ENCODE results near the gene SYNRG. TPM values are rescaled to one million over a fixed set of nuclear protein-coding genes. Genes with fewer than 3 reads are reported as not detected.

SYNRG gene
- total RNA-seq, 1 donor from 2014 or later, result 10.4 TPM

GRCh38 chr17:37507111-37507510 lies 102.1 kb downstream of the SYNRG start:
- DNase-seq (ENCODE audit: low read depth), result no peak
- TF ChIP-seq CTCF (conservative IDR thresholded peaks at IDR 0.05; ENCODE audit: low read depth, low read length), result no peak
- no peak overlapping the region for H3K4me3 ChIP-seq (ENCODE audit: low read depth, low read length)

GRCh38 chr17:37506678-37507077 lies 102.5 kb downstream of the SYNRG start:
- peak; percentile 69 for TF ChIP-seq CTCF (conservative IDR thresholded peaks at IDR 0.05; ENCODE audit: low read depth, low read length)
- DNase-seq (ENCODE audit: low read depth), result no peak
- H3K4me3 ChIP-seq (ENCODE audit: low read depth, low read length), result no peak overlapping the region

GRCh38 chr17:37505333-37505732 lies 103.9 kb downstream of the SYNRG start:
- H3K4me3 ChIP-seq (ENCODE audit: low read depth, low read length), result no peak overlapping the region
- no peak for TF ChIP-seq CTCF (conservative IDR thresholded peaks at IDR 0.05; ENCODE audit: low read depth, low read length)
- DNase-seq (ENCODE audit: low read depth), result no peak

GRCh38 chr17:37503148-37503547 lies 106.1 kb downstream of the SYNRG start:
- TF ChIP-seq CTCF (conservative IDR thresholded peaks at IDR 0.05; ENCODE audit: low read depth, low read length), result no peak
- H3K4me3 ChIP-seq (ENCODE audit: low read depth, low read length), result no peak overlapping the region
- DNase-seq (ENCODE audit: low read depth), result no peak

- H3K4me3 ChIP-seq (ENCODE audit: low read depth, low read length), result no peak overlapping the region
- DNase-seq (ENCODE audit: low read depth), result no peak
- no peak for TF ChIP-seq CTCF (conservative IDR thresholded peaks at IDR 0.05; ENCODE audit: low read depth, low read length)
These were observed 106.9 kb downstream of the SYNRG start for GRCh38 chr17:37502009-37502936.

- TF ChIP-seq CTCF (conservative IDR thresholded peaks at IDR 0.05; ENCODE audit: low read depth, low read length), result no peak
- H3K4me3 ChIP-seq (ENCODE audit: low read depth, low read length), result no peak overlapping the region
- DNase-seq (ENCODE audit: low read depth), result no peak
These were observed 108.8 kb downstream of the SYNRG start for GRCh38 chr17:37500378-37500777.

- no peak overlapping the region for H3K4me3 ChIP-seq (ENCODE audit: low read depth, low read length)
- no peak for DNase-seq (ENCODE audit: low read depth)
- no peak for TF ChIP-seq CTCF (conservative IDR thresholded peaks at IDR 0.05; ENCODE audit: low read depth, low read length)
These were observed 114.2 kb downstream of the SYNRG start for GRCh38 chr17:37494971-37495370.
